GM23248 (cell line): ENCODE measurements around the gene ACOT11. TPM values are rescaled to one million over a fixed set of nuclear protein-coding genes. Genes with fewer than 3 reads are reported as not detected.
"Not testable (repeated sequence)": the region's sequence is repeated elsewhere in the genome, so short reads cannot be mapped to it uniquely, and the experiment has no call there.

Experiments used
- DNase-seq: peaks from one replicate; pipeline ENCODE4 v3.0.0-alpha.2; 2015
- H2AFZ ChIP-seq: fragments of 200-600 bp; sonication (generic); 2 replicates; pipeline ENCODE4 v1.6.1; 2016; ENCODE audit warnings: antibody characterized with exemption
- H3F3A ChIP-seq: fragments of 200-600 bp; sonication (generic); 2 replicates; pipeline ENCODE4 v1.6.1; 2016; ENCODE audit warnings: mild to moderate bottlenecking, antibody characterized with exemption, mixed run types; ENCODE audit not compliant: insufficient read depth
- H3K27ac ChIP-seq: fragments of 200-600 bp; sonication (generic); 2 replicates; pipeline ENCODE4 v1.5.1; 2016; ENCODE audit warnings: mild to moderate bottlenecking
- H3K27me3 ChIP-seq: fragments of 200-600 bp; sonication (generic); replicated peaks from 2 replicates; pipeline ENCODE4 v1.6.1; 2016; ENCODE audit warnings: mild to moderate bottlenecking; ENCODE audit not compliant: insufficient read depth
- H3K36me3 ChIP-seq: fragments of 200-600 bp; sonication (generic); 2 replicates; pipeline ENCODE4 v1.6.1; 2016; ENCODE audit warnings: low read depth, mild to moderate bottlenecking
- H3K4me1 ChIP-seq: fragments of 200-600 bp; sonication (generic); 2 replicates; pipeline ENCODE4 v1.6.1; 2016; ENCODE audit warnings: mild to moderate bottlenecking; ENCODE audit not compliant: insufficient read depth
- H3K4me2 ChIP-seq: fragments of 200-600 bp; sonication (generic); one replicate; pipeline ENCODE4 v1.6.1; 2016; ENCODE audit warnings: mild to moderate bottlenecking; ENCODE audit not compliant: unreplicated experiment
- H3K4me3 ChIP-seq: fragments of 200-600 bp; sonication (generic); 2 replicates; pipeline ENCODE4 v1.5.1; 2016; ENCODE audit warnings: mild to moderate bottlenecking
- H3K79me2 ChIP-seq: fragments of 200-600 bp; sonication (generic); 2 replicates; pipeline ENCODE4 v1.6.1; 2016; ENCODE audit warnings: mild to moderate bottlenecking; ENCODE audit not compliant: insufficient read depth
- H3K9ac ChIP-seq: fragments of 200-600 bp; sonication (generic); 2 replicates; pipeline ENCODE4 v1.6.1; 2016; ENCODE audit warnings: mild to moderate bottlenecking
- H3K9me2 ChIP-seq: fragments of 200-600 bp; sonication (generic); 2 replicates; pipeline ENCODE4 v1.6.1; 2016; ENCODE audit warnings: mixed run types, mild to moderate bottlenecking, moderate library complexity; ENCODE audit not compliant: insufficient read depth
- H3K9me3 ChIP-seq: fragments of 200-600 bp; sonication (generic); one replicate; pipeline ENCODE4 v1.6.1; 2017; ENCODE audit warnings: low read depth
- H4K20me1 ChIP-seq: fragments of 200-600 bp; sonication (generic); 2 replicates; pipeline ENCODE4 v1.6.0; 2016; ENCODE audit not compliant: insufficient read depth
- EZH2 ChIP-seq: fragments of 200-600 bp; sonication (generic); IDR thresholded peaks from 2 replicates; pipeline ENCODE4 v1.6.1; 2018; ENCODE audit warnings: antibody characterized with exemption, mild to moderate bottlenecking; ENCODE audit not compliant: insufficient read depth, poor library complexity, severe bottlenecking
- EZH2phosphoT487 ChIP-seq: fragments of 200-600 bp; sonication (generic); IDR thresholded peaks from 2 replicates; pipeline ENCODE4 v1.6.1; 2018; ENCODE audit warnings: antibody characterized with exemption, moderate library complexity, mild to moderate bottlenecking, low read depth; ENCODE audit not compliant: insufficient read depth
- WGBS, 2 experiments: methylation state at CpG; one replicate each; pipeline ENCODE4 v1.1.6; 2015 to 2017; ENCODE audit warnings: low lambda C conversion rate in 2 of 2, low coverage in 1 of 2; ENCODE audit errors: missing lambda C conversion rate in 2 of 2; 5-methylcytosine and 5-hydroxymethylcytosine counted together
- in situ Hi-C: fragments of 300-500 bp; cut with MboI; formaldehyde crosslinking; loops from 2 replicates; pipeline ENCODE4 v1.15.0; 2020
- polyA plus RNA-seq: library from polyadenylated mRNA; unstranded; fragments of >200 nt; fragmentation: Nextera tagmentation; extraction: Ambion mirVana; gene quantifications from 2 replicates; pipeline ENCODE4 v1.2.1, GENCODE V29; 2016
- total RNA-seq: library from RNA; depleted of rRNA; stranded (reverse); fragments of >200 nt; shearing (Covaris generic); gene quantifications from 2 replicates; pipeline ENCODE4 v1.2.3, GENCODE V29; 2014

Gene ACOT11
- total and polyA plus RNA-seq, 2 experiments from 2014 or later: 3.4 to 3.6 TPM

- no peaks in the 10 kb centered on the region for H3F3A ChIP-seq
- TF ChIP-seq EZH2phosphoT487: no peak
- no peak for TF ChIP-seq EZH2
- no peak for DNase-seq
- H4K20me1 ChIP-seq: no peaks in the 10 kb centered on the region
- H3K27ac ChIP-seq: no peak overlapping the region
- H3K9ac ChIP-seq: no peak overlapping the region
- H3K4me1 ChIP-seq: no peaks in the 10 kb centered on the region
- H3K9me2 ChIP-seq: no peaks in the 10 kb centered on the region
- no peaks in the 10 kb centered on the region for H3K9me3 ChIP-seq
- 48 to 50% methylated on average over 10 of the region's 10 CpGs for WGBS, 2 experiments
- H3K4me2 ChIP-seq: no peak overlapping the region
- in situ Hi-C loops: no loop called here
- no peaks in the 10 kb centered on the region for H3K36me3 ChIP-seq
- H3K4me3 ChIP-seq: no peak overlapping the region
- no peak overlapping the region for H2AFZ ChIP-seq
- peaks cover 4% of the 10 kb centered on the region; the same call in 1 of the 2 replicates for H3K27me3 ChIP-seq
- H3K79me2 ChIP-seq: no peaks in the 10 kb centered on the region
Observed at GRCh38 chr1:54627196-54627595, 79.2 kb downstream of the ACOT11 start.

GRCh38 chr1:54635804-54636203, 87.8 kb downstream of the ACOT11 start:
- H3K36me3 ChIP-seq, in situ Hi-C loops, H2AFZ ChIP-seq, H3K4me1 ChIP-seq, H3K79me2 ChIP-seq, H3K4me2 ChIP-seq, H3K9ac ChIP-seq, H3F3A ChIP-seq, H3K27me3 ChIP-seq, H3K9me2 ChIP-seq, H3K4me3 ChIP-seq, DNase-seq, H3K27ac ChIP-seq, H4K20me1 ChIP-seq, H3K9me3 ChIP-seq: not testable (repeated sequence)
- WGBS, 2 experiments: 80 to 85% methylated on average over 7 of the region's 7 CpGs

GRCh38 chr1:54636461-54637446, 88.7 kb downstream of the ACOT11 start:
- H3K9me2 ChIP-seq, H3K4me2 ChIP-seq, H3F3A ChIP-seq, H3K36me3 ChIP-seq, H2AFZ ChIP-seq, H4K20me1 ChIP-seq, H3K4me1 ChIP-seq, H3K9me3 ChIP-seq, H3K27me3 ChIP-seq, H3K4me3 ChIP-seq, H3K79me2 ChIP-seq, H3K27ac ChIP-seq, in situ Hi-C loops, H3K9ac ChIP-seq, DNase-seq: not testable (repeated sequence)
- 59 to 61% methylated on average over 14 of the region's 14 CpGs for WGBS, 2 experiments

- Histone ChIP-seq H3K4me2 (no peak overlapping the region), H3K9me3 (no peaks in the 10 kb centered on the region), H3K27ac (no peak overlapping the region), H3K9ac (no peak overlapping the region), H2AFZ (no peak overlapping the region), H3K27me3 (no peaks in the 10 kb centered on the region), H4K20me1 (no peaks in the 10 kb centered on the region), H3K4me1 (no peaks in the 10 kb centered on the region), H3K36me3 (no peaks in the 10 kb centered on the region), H3K79me2 (no peaks in the 10 kb centered on the region), H3F3A (no peaks in the 10 kb centered on the region), H3K9me2 (no peaks in the 10 kb centered on the region), H3K4me3 (no peak overlapping the region)
- no peak for DNase-seq
- in situ Hi-C loops: no loop called here
- TF ChIP-seq EZH2: no peak
- no peak for TF ChIP-seq EZH2phosphoT487
- whole genome bisulfite sequencing, 2 experiments: 43 to 45% methylated on average over 4 of the region's 4 CpGs
Observed at GRCh38 chr1:54640361-54640760, 92.3 kb downstream of the ACOT11 start.
